Gastrocnemius medialis (tissue), 4 donors: ENCODE data around the gene NATD1.

Source experiments
- POLR2A ChIP-seq, 2 donors: fragments of 450-650 bp; IDR thresholded peaks; one replicate each; pipeline ENCODE4 v1.6.1; 2017; ENCODE audit warnings: antibody characterized with exemption in 2 of 2, mild to moderate bottlenecking in 2 of 2, moderate library complexity in 2 of 2
- TF ChIP-seq, protein P1 (sequence below), 5 experiments: fragments of 450-650 bp in 3 of 5; fragments of 200-600 bp in 2 of 5; sonication (generic) in 2 of 5; IDR thresholded peaks in 4 of 5; conservative IDR thresholded peaks in 1 of 5; 1 replicate in 4 of 5; 2 replicates in 1 of 5; pipeline ENCODE4 v1.5.1; 2016 to 2019; ENCODE audit warnings: antibody characterized with exemption in 5 of 5, mild to moderate bottlenecking in 3 of 5, moderate library complexity in 3 of 5

DNA sequence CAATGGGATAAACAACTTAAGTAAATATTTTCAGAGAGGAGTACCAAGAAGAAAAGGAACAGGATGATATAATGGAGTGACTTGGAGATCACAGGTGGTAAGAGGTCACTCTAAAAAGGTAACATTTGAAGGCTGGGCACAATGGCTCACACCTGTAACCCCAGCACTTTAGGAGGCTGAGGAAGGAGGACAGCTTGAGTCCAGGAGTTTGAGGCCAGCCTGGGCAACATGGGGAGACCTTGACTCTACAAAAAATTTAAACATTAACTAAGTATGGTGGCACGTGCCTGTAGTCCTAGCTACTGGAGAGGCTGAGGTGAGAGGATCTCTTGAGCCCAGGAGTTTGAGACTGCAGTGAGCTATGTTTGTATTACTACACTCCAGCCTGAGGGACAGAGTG is 35.9 kb downstream of the NATD1 start:
- TF ChIP-seq, protein P1, sequence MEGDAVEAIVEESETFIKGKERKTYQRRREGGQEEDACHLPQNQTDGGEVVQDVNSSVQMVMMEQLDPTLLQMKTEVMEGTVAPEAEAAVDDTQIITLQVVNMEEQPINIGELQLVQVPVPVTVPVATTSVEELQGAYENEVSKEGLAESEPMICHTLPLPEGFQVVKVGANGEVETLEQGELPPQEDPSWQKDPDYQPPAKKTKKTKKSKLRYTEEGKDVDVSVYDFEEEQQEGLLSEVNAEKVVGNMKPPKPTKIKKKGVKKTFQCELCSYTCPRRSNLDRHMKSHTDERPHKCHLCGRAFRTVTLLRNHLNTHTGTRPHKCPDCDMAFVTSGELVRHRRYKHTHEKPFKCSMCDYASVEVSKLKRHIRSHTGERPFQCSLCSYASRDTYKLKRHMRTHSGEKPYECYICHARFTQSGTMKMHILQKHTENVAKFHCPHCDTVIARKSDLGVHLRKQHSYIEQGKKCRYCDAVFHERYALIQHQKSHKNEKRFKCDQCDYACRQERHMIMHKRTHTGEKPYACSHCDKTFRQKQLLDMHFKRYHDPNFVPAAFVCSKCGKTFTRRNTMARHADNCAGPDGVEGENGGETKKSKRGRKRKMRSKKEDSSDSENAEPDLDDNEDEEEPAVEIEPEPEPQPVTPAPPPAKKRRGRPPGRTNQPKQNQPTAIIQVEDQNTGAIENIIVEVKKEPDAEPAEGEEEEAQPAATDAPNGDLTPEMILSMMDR (IDR thresholded peaks at IDR 0.05 in 4 of 5, conservative IDR thresholded peaks at IDR 0.05 in 1 of 5): no peak
- no peak for TF ChIP-seq POLR2A (IDR thresholded peaks at IDR 0.05)
